Tibial artery (tissue), 4 donors: ENCODE data around the gene USP40.

Experiments
- DNase-seq, 2 donors: peaks; one replicate each; pipeline ENCODE4 v3.0.0-alpha.2; 2019
- H3K27ac ChIP-seq, 2 donors: fragments of 200-600 bp; sonication (generic) in 1 of 2; 1 replicate in 1 of 2; 2 replicates in 1 of 2; pipeline ENCODE4 v1.5.1; 2018 to 2019; ENCODE audit warnings: mild to moderate bottlenecking in 1 of 2
- H3K27me3 ChIP-seq, 2 donors: fragments of 200-600 bp; sonication (generic) in 1 of 2; one replicate each; pipeline versions ENCODE4 v1.5.1 to v1.6.0; 2016 to 2019
- H3K36me3 ChIP-seq, 3 donors: fragments of 200-600 bp; sonication (generic) in 2 of 3; one replicate each; pipeline ENCODE4 v1.5.1; 2016 to 2019; ENCODE audit warnings: mild to moderate bottlenecking in 2 of 3
- H3K4me1 ChIP-seq, 4 donors: fragments of 200-600 bp; sonication (generic) in 2 of 4; 1 replicate in 3 of 4; 2 replicates in 1 of 4; pipeline ENCODE4 v1.5.1; 2016 to 2019
- H3K4me3 ChIP-seq, 2 donors: fragments of 200-600 bp; sonication (generic) in 1 of 2; 1 replicate in 1 of 2; 2 replicates in 1 of 2; pipeline ENCODE4 v1.5.1; 2018 to 2019; ENCODE audit warnings: mild to moderate bottlenecking in 2 of 2
- H3K9me3 ChIP-seq, 3 donors: fragments of 200-600 bp; sonication (generic) in 1 of 3; one replicate each; pipeline ENCODE4 v1.5.1; 2016 to 2019
- intact Hi-C: fragments of 100-400 bp; cut with DNase I; formaldehyde crosslinking; loops from one replicate; pipeline ENCODE4 v1.15.0; 2023; ENCODE audit warnings: low total_unique reads
- TF ChIP-seq, protein P1 (sequence below), 2 experiments: fragments of 200-600 bp in 1 of 2; fragments of 450-650 bp in 1 of 2; IDR thresholded peaks; one replicate each; pipeline ENCODE4 v1.5.1; 2017 to 2019; ENCODE audit warnings: antibody characterized with exemption in 2 of 2, mild to moderate bottlenecking in 1 of 2, moderate library complexity in 1 of 2

USP40 gene

DNA sequence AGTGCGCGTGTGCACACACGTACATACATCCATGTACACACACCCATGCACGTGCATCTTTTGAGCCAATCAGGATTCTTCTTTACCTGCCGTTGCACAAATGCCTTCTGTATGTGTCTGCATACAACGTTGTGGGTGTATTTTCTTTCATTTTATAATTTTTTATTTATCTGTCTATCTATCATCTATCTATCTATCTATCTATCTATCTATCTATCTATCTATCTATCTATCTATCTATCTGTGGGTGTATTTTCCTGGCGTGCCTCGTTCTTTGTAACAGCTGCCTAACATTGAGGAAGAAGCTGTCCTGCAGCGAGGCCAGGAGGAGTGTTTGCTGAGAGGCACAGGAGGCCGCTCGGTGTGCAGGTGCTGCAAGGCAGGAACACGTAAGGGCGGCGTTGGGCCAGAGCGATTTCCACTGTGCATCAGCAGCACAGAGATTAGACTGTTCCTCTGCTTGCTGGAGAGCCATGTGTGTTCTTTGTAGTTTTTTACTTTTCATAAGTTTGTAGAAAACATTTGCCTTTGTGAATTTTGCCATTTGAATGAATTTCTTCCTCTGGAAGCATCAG lies 127.9 kb downstream of the USP40 start:
- Histone ChIP-seq H3K27ac (no peak overlapping the region), H3K9me3 (no peaks in the 10 kb centered on the region), H3K4me3 (no peak overlapping the region), H3K27me3 (no peaks in the 10 kb centered on the region), H3K4me1 (peaks cover 0 to 12% (median under 1%) of the 10 kb centered on the region in 4 donors), H3K36me3 (peaks cover 45 to 80% (median 60%) of the 10 kb centered on the region in 3 donors)
- intact Hi-C loops: no loop called here
- DNase-seq: peak in 1 of 2 donors; percentile 42
- TF ChIP-seq, protein P1, sequence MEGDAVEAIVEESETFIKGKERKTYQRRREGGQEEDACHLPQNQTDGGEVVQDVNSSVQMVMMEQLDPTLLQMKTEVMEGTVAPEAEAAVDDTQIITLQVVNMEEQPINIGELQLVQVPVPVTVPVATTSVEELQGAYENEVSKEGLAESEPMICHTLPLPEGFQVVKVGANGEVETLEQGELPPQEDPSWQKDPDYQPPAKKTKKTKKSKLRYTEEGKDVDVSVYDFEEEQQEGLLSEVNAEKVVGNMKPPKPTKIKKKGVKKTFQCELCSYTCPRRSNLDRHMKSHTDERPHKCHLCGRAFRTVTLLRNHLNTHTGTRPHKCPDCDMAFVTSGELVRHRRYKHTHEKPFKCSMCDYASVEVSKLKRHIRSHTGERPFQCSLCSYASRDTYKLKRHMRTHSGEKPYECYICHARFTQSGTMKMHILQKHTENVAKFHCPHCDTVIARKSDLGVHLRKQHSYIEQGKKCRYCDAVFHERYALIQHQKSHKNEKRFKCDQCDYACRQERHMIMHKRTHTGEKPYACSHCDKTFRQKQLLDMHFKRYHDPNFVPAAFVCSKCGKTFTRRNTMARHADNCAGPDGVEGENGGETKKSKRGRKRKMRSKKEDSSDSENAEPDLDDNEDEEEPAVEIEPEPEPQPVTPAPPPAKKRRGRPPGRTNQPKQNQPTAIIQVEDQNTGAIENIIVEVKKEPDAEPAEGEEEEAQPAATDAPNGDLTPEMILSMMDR (IDR thresholded peaks at IDR 0.05): no peak

DNA sequence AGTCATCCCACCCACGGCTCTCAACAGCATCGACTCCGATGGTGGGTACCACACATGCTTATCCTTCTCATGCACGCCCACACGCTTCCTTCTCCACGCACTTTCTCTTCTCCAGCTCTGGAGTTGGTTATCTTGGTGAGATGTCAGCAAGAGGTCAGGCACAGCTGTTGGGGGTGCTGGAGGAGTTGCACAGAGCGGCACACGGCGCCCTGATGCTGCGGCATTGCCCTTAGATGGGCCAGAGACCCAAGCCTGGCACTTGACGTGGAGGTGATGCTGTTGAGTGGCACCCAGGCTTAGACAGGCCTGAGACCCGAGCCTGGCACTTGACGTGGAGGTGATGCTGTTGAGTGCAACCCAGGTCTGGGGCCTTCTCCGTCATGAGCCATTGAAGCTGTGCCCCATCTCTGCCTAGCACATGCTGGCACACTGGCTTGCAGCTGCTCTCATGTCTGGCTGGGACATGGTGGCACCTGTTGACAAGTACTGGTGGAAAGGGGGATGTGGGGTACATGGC lies 129.1 kb downstream of the USP40 start:
- Histone ChIP-seq H3K27me3 (no peaks in the 10 kb centered on the region), H3K27ac (no peak overlapping the region), H3K4me3 (no peak overlapping the region), H3K36me3 (peaks cover 41 to 78% (median 60%) of the 10 kb centered on the region in 3 donors), H3K4me1 (peaks cover 0 to 6% (median 0%) of the 10 kb centered on the region in 4 donors), H3K9me3 (no peaks in the 10 kb centered on the region)
- peak; percentile 3 to 53 for DNase-seq
- intact Hi-C loops: no loop called here
- TF ChIP-seq, protein P1 (IDR thresholded peaks at IDR 0.05): no peak

DNA sequence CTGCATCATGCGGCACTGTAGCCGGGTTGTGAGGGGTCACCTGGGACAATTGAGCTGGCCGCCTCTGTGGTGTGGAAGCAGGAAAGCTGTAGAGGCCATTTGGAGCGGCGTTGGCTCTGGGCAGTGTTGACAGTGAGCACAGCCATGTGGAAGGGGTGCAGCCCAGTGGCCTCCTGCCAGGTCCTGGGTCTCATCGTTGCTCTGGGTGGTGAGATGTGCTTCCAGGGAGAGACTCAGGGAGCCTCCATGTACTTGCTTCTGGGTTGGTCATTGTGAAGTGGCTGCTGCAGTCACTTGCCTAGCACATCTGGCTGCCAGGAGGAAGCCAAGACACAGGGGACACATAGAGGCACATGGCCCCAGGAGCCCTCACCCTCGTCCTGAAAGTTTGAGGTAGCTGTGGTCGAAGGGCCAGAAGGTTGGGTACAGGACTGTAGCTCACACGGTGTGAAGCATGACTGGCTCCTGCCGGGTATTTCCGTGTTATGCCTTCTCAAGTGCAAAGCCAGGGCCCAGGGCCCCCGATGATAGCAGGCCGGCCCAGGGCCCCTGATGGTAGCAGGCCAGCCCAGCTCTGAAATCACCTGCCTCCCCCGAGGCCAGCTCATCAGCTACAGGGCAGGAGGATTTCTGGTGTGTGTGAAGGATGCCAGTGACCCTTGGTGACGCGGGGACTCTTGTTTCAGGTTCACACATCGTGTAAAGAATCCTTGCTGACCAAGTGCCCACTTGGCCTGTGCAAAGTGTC lies 129.7 kb downstream of the USP40 start:
- Histone ChIP-seq H3K27me3 (no peaks in the 10 kb centered on the region), H3K9me3 (no peaks in the 10 kb centered on the region), H3K36me3 (peaks cover 41 to 71% (median 57%) of the 10 kb centered on the region in 3 donors), H3K4me3 (no peak overlapping the region), H3K4me1 (peaks cover 0 to 6% (median 0%) of the 10 kb centered on the region in 4 donors), H3K27ac (no peak overlapping the region)
- DNase-seq: peak; percentile 9 to 62
- intact Hi-C loops: no loop called here
- TF ChIP-seq, protein P1 (IDR thresholded peaks at IDR 0.05): no peak

DNA sequence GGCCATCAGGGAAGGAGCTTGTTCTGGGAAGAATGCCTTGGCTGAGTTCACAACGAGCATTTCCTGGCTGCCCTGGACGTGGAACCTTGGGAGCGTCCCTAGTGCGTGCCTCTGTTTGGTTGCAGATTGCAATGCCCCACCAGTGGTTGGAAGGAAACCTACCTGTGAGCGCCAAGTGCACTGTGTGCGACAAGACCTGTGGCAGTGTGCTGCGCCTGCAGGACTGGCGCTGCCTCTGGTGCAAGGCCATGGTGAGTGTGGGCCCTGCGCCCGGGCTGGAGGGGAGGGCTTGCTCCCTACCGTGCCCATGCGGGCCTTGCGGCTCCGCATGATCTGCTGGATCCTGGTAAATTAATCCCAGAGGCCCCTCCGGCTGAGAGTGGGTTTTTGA lies 130.4 kb downstream of the USP40 start:
- peak; percentile 3 to 54 for DNase-seq
- Histone ChIP-seq H3K36me3 (peaks cover 41 to 64% (median 55%) of the 10 kb centered on the region in 3 donors), H3K27me3 (no peaks in the 10 kb centered on the region), H3K4me1 (peaks cover 0 to 6% (median 0%) of the 10 kb centered on the region in 4 donors), H3K4me3 (no peak overlapping the region), H3K27ac (no peak overlapping the region), H3K9me3 (no peaks in the 10 kb centered on the region)
- intact Hi-C loops: no loop called here
- TF ChIP-seq, protein P1 (IDR thresholded peaks at IDR 0.05): no peak

DNA sequence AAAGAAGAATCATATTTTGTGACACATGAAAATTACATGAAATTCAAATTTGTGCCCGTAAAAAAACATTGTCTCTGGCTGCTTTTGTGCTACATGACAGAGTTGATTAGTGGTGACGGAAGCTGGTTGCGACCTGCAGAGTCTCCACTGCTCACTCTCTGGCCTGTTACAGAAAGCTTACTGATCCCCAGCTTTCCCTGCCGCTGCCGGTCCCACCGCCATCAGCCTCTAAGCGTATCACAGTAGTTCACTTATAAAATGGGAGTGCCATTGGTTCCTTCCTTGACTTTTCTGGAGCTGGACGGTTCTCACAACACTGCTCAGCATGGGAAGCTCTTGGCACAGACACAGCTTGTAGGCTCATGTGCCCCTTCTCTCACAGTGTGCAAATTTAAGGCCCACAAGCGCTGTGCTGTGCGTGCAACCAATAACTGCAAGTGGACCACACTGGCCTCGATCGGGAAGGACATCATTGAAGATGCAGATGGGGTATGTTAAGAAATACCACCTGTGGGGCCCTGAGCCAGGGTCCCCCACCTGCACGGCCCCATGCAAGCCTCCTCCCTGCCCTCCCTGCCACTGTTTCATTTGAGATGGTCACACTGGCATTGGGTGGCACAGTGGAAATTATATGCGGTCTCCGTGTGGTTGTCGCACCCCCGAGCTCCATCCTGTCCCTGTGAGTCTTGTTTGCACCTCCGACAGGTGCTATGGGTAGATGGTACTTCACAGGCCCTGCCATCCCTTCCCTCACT lies 131.0 kb downstream of the USP40 start:
- Histone ChIP-seq H3K4me3 (no peak overlapping the region), H3K36me3 (peaks cover 41 to 64% (median 55%) of the 10 kb centered on the region in 3 donors), H3K27ac (no peak overlapping the region), H3K9me3 (no peaks in the 10 kb centered on the region), H3K4me1 (peaks cover 0 to 11% (median 1%) of the 10 kb centered on the region in 4 donors), H3K27me3 (no peaks in the 10 kb centered on the region)
- TF ChIP-seq, protein P1 (IDR thresholded peaks at IDR 0.05): no peak
- peak; percentile 16 to 45 for DNase-seq
- intact Hi-C loops: no loop called here
